ENCODE data around the gene DNAJC5G.
"Not testable (repeated sequence)": the region's sequence is repeated elsewhere in the genome, so short reads cannot be mapped to it uniquely, and the experiment has no call there.

DNAJC5G gene

DNA sequence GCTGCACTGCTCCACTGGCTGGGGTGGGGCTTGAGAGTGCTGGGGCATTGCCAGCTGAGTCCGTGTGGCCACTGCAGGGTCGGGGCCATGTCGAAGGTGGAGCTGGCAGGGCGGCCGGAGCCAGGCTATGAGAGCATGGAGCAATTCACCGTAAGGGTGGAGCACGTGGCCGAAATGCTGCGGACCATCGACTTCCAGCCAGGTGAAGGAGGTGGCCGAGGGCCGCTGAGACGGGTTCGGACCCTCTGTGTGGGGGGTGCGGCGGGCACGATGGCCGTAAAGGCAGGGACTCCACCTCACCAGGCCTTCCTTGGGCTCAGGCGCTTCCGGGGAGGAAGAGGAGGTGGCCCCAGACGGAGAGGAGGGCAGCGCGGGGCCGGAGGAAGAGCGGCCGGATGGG is 30.9 kb downstream of the DNAJC5G start:
- no peak for TF ChIP-seq ZNF274 (IDR thresholded peaks at IDR 0.05; ENCODE audit: low read depth, low read length)
- H3K4me3 ChIP-seq (ENCODE audit: low read length): no peak overlapping the region

DNA sequence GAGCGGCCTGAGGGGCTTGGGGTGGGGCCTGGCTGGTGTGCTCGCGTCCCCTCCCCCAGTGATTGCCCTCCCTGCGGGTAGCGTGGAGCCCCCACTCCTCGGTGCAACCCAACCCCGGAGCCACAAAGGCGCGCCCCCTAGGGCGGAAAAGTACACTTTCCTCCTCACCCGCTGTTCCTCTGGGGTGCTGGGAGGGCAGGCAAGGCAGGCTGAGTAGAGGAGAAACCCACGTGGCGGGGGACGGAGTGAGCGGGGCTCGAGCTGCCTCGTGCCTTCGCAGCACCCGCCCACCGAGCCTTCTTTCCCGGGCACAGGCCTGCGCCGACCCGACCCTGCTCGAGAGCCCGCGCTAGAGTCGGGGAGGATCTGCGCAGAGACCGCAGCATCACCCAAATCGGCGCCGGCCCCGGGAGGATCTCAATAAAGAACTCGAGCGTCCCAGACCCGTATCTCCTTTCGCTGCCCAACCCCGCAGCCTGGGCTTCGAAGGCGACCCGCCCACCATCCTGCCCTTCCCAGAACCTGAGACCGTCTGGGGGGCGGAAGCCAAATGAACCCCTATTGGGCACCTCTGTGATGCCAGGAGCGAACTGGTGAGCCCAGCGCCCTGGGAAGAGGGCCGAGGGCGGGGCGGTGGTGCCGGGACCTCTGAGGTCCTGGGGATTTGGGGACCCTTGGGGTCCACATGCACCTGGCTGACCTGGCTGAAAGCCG is 31.5 kb downstream of the DNAJC5G start:
- TF ChIP-seq ZNF274 (IDR thresholded peaks at IDR 0.05; ENCODE audit: low read depth, low read length): no peak
- no peak overlapping the region for H3K4me3 ChIP-seq (ENCODE audit: low read length)

DNA sequence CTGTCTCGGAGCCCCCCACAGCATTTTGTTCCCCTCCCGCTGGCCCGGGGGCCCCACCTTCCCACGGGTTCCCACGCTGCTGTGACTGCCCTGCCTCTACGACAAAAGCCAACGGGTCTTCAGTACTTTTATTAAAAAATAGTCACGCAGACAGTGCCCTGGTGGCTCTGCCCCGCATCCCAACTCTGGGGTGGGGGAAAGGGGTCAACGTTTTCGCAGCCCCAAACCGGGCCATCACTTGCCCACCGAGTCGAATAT is 32.0 kb downstream of the DNAJC5G start:
- H3K4me3 ChIP-seq (ENCODE audit: low read length): no peak overlapping the region
- TF ChIP-seq ZNF274 (IDR thresholded peaks at IDR 0.05; ENCODE audit: low read depth, low read length): no peak

DNA sequence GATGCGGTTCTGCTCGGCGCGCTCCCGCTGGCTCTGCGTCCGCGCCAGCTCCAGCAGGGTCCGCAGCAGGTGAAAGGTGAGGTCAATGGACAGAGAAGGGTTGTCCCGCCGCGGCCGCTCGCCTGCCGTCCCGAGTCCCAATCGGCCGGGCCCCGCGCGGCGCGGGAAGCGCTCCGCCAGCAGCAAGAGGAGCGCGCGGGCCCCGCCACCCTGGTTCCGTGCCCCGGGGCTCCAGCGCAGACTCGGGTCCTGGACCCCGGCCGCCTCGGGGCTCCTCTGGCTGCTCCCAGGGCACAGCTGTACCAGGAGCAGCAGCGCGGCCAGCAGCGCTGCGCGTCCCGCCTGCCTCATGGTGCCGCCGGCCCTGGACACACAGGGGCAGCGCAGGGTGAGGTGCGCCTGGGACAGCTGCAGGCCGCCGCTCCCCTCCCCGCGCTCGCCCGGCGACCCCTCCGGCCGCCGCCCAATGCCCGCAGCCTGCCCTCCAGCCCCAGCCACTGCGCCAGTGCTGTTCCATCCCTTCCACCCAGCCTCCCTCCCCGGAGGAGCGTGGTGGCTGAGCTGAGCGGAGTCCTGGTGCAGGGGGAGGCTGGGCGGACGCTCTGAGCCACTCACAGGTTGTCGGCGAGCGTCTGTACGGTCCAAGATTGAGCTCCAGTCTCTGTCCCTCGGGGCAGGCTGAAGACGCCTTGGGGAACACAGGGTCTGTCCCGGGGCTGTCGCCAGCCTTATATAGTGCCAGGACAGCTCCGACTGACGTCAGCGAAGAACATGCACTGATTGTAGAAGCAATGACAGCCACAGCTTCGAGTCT is 32.5 kb downstream of the DNAJC5G start:
- TF ChIP-seq ZNF274 (IDR thresholded peaks at IDR 0.05; ENCODE audit: low read depth, low read length): no peak
- H3K4me3 ChIP-seq (ENCODE audit: low read length): no peak overlapping the region

DNA sequence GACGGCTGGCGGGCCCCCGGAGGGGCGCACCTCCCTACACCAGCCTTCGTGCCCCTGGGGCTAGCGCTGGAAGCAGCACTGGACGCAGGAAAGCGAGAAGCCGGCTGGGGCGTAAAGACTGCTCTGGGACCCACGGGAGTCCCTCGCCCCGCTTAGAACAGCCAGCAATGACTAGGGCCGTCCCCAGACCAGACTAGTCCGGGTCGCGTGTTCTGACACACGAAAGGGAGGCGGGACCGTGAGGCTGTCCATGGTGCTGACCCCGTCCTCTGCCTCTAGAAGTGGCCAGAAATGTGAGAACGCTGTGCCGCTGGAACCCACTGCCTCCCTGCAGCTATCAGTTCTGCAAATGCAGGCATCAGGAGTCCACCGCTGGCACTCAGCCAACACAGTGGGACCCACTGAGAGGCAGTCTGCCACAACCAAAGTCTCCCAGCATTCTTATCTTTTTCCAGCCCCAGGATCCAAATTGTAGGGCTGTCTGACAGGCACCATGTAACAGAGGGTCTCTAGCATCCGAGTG is 33.2 kb downstream of the DNAJC5G start, which contains the start of gene UCN:
TSS of gene UCN (minus strand) at position 87 of the 523 bp plus-strand sequence. CDS start 550 bp downstream, outside the sequence.
- no peak within 1 kb of the TSS for H3K4me3 ChIP-seq (ENCODE audit: low read length)

DNA sequence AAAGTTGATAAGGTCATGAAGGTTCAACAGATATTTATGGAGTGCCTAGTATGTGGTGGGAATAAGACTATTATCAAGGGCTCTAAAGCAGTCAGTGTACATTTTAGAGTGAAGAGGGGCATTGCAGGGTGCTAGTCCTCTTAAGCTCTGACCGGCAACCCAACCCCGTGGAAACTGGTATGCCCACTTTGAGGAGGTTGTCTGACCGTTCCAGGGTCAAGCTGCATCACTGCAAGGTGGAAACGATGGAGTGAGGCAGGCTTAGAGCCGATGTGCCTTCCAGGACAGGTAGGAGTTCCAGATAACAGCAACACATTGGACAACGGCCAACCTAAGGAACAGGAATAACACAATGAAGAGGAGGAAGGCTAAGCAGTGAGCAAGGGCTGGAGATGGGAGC is 34.4 kb downstream of the DNAJC5G start:
- TF ChIP-seq ZNF274 (IDR thresholded peaks at IDR 0.05; ENCODE audit: low read depth, low read length): no peak

More for the DNA sequence above, 33.2 kb downstream of the DNAJC5G start, which contains the start of gene UCN:
- no peak for TF ChIP-seq ZNF274 (IDR thresholded peaks at IDR 0.05; ENCODE audit: low read depth, low read length)

DNA sequence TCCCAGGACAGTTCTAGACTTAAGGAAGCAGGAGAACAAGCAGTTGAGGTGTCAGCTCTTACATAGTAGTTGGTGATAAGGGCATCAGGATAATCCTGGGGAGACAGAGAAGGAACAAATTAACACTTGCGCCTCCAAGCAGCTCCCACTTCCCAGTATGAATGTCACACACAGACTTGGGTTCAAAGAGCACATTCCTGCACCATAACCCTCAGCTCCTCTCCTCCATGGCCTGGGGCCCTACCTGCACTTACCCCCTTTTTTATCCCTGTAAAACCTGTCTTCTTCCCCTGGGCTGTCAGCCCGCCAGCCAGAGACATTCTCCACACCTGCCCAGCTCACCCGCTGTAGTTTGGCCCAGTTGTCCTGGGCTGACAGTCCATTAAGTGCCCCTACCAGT is 36.9 kb downstream of the DNAJC5G start:
- TF ChIP-seq ZNF274 (IDR thresholded peaks at IDR 0.05; ENCODE audit: low read depth, low read length): no peak
- no peak overlapping the region for H3K4me3 ChIP-seq (ENCODE audit: low read length)

More for the DNA sequence above, 34.4 kb downstream of the DNAJC5G start:
- H3K4me3 ChIP-seq (ENCODE audit: low read length): no peak overlapping the region

DNA sequence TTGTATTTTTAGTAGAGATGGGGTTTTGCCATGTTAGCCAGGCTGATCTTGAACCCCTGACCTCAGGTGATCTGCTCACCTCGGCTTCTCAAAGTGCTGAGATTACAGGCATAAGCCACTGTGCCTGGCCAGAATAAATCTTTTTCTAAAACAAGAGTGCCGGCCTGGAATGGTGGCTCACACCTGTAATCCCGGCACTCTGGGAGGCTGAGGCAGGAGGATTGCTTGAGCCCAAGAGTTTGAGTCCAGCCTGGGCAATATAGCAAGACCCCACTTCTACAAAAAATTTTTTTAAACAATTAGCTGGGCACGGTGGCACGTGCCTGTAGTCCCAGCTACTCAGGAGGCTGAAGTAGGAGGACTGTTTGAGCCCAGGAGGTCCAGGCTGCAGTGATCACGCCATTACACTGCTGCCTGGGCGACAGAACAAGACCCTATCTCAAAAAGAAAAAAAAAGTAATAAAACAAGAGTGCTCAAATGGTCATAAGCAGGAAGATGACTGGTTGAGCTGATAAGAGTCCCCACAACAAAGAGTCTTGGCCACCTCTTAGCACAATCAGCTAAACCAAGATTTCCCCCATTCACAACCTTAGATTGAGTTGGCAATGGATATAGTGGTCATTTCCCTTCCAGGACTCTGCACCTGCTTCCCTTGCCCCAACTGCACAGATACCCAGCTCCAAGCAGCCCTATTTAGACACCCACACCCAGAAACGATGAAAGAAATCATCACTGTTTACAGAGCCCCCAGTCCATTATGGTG is 38.8 kb downstream of the DNAJC5G start:
- no peak overlapping the region for H3K4me3 ChIP-seq (ENCODE audit: low read length)
- no peak for TF ChIP-seq ZNF274 (IDR thresholded peaks at IDR 0.05; ENCODE audit: low read depth, low read length)

DNA sequence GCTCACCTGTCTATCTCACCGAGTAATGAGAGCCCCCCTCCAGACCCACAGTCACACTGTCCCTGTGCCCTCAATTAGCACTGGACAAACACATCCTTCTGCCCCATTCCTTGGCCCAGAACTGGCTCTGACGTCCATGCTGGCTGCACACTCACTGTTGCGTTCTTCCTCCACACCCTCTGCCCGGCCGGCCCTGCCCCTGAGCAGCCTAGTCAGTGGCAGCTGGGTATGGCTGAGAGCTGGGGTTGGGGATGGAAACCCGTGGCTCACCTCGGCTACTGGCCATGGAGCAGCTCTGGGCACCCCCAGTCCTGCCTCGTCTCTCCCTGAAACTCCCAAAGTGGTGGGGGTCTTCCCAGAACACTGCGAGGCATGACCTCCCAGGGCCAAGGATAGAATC is 39.5 kb downstream of the DNAJC5G start:
- TF ChIP-seq ZNF274 (IDR thresholded peaks at IDR 0.05; ENCODE audit: low read depth, low read length): no peak
- no peak overlapping the region for H3K4me3 ChIP-seq (ENCODE audit: low read length)

DNA sequence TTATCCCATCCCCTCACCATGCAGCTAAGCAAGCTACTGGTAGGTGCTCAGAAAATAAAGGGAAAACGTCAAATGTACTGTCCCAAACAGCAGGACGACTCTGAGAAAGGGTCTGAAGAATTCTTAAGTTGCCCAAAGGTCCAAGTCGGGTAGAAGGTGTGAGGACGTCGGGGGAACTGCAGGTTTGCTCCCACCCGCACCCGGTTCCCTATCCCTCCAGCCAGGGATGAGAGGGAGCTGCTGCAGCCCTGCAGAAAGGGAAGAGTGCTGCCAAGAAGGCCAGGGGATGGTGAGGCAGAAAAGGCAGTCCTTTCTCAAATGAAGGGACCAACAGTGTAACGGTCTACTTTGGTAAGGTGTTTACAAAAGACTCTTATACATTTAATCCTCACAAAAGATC is 39.9 kb downstream of the DNAJC5G start:
- TF ChIP-seq ZNF274 (IDR thresholded peaks at IDR 0.05; ENCODE audit: low read depth, low read length): no peak
- no peak overlapping the region for H3K4me3 ChIP-seq (ENCODE audit: low read length)

DNA sequence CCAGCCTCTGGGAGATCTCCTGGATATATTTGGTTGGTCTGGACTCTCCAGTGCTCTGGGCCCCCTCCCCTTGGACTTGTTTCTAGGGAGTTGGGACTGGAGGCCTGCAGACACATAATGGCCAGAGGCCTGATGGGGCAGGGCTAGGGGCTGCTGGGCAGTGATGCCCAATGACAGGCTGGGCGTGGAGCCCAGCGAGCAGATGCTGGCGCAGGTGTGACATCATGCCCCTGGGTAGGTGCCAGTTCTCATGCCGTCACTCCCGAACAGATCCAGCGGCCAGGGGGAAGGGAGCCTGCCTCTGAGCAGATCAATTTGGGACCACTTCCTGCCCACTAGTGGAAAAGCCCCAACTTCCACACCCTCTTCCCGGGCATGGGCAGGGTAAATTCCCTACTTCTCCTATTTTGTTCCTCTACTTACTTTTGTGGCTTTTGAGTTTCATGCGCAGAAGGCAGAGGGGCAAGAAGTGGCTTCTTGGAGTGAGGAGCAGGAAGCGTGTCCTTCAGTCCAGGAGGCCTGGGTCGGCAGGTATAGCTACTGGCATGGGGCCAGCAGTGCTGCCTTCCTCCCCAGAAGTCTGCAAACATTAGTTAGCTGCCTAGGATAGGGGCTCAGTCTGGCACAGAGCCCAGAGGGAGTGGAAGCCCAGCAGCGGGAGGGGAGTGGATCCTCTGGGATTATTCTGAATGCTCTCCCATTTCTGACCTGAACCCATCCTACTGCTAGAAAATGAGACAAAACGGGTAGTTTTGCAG is 41.6 kb downstream of the DNAJC5G start:
- no peak for TF ChIP-seq ZNF274 (IDR thresholded peaks at IDR 0.05; ENCODE audit: low read depth, low read length)
- no peak overlapping the region for H3K4me3 ChIP-seq (ENCODE audit: low read length)

DNA sequence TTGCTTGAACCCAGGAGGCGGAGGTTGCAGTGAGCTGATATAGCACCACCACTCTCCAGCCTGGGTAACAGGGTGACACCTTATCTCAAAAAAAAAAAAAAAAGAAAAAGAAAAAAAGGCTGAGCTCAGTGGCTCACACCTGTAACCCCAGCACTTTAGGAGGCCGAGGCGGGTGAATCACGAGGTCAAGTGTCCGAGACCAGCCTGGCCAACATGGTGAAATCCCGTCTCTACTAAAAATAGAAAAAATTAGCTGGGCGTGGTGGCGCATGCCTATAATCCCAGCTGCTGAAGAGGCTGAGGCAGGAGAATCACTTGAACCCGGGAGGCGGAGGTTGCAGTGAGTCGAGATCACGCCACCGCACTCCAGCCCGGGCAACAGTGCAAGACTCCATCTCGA is 44.6 kb downstream of the DNAJC5G start:
- H3K4me3 ChIP-seq (ENCODE audit: low read length): not testable (repeated sequence)

DNA sequence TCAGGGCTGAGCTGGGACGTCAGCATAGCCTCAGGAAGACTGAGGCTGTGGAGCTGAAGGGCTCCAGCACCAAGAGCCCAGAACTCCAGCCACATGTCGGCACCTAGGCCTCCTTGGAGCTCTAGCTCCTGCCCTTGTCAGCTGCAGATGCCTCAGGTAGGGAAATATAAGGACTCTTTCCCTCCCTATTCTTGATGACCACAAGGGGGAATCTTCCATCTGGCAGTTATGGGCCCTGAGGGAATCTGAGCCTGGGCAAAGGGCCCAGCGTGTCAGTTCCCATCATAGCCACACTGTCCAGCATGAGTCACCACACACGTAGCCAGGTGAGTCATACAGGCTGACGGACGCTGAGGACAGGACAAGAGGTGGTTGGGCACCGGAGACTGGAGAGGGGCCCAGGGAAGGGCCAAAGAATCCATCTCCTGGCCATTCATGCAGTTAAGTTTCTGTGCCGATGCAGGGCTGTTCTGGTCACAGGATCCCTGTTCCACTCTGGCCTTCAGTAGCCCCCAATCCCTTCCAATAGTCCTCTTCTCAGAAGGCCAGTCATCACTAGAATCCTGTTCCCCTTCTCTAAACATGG is 45.8 kb downstream of the DNAJC5G start:
- TF ChIP-seq ZNF274 (IDR thresholded peaks at IDR 0.05; ENCODE audit: low read depth, low read length): no peak
- no peak overlapping the region for H3K4me3 ChIP-seq (ENCODE audit: low read length)

All from GM08714 (cell line).